HAP-1 (cell line): ENCODE results near the gene IL17RE.

Experiments
- DNase-seq, 2 experiments: peaks; one replicate each; pipeline ENCODE4 v3.0.0-alpha.2; 2016 to 2020; ENCODE audit warnings: low spot score in 2 of 2
- H3K27me3 ChIP-seq: fragments of 250-450 bp; sonication (Bioruptor Pico); 2 replicates; pipeline ENCODE4 v1.5.1; 2020; ENCODE audit warnings: low read depth, mild to moderate bottlenecking, moderate library complexity
- H3K36me3 ChIP-seq: fragments of 250-450 bp; sonication (Bioruptor Pico); replicated peaks from 2 replicates; pipeline ENCODE4 v1.5.1; 2020; ENCODE audit warnings: mild to moderate bottlenecking
- H3K4me1 ChIP-seq: fragments of 250-450 bp; sonication (Bioruptor Pico); 2 replicates; pipeline ENCODE4 v1.5.1; 2020; ENCODE audit warnings: mild to moderate bottlenecking
- H3K4me3 ChIP-seq: fragments of 250-450 bp; sonication (Bioruptor Pico); 2 replicates; pipeline ENCODE4 v1.5.1; 2020; ENCODE audit warnings: mild to moderate bottlenecking, moderate library complexity
- H3K9me3 ChIP-seq: fragments of 250-450 bp; sonication (Bioruptor Pico); 2 replicates; pipeline ENCODE4 v1.5.1; 2020; ENCODE audit warnings: mild to moderate bottlenecking, moderate library complexity
- in situ Hi-C: fragments of 300-500 bp; cut with MboI; formaldehyde crosslinking; loops from 3 replicates; pipeline ENCODE4 v1.14.3; 2020; ENCODE audit warnings: low sequenced_read_pairs, inconsistent platforms, mixed read lengths

Gene IL17RE

GRCh38 chr3:9903904-9904303 lies 1.3 kb downstream of the IL17RE start:
- no peak for DNase-seq
- no peaks in the 10 kb centered on the region for H3K36me3 ChIP-seq
- in situ Hi-C loops = no loop called here
- no peaks in the 10 kb centered on the region for H3K9me3 ChIP-seq
- H3K27me3 ChIP-seq = no peaks in the 10 kb centered on the region
- H3K4me1 ChIP-seq = no peaks in the 10 kb centered on the region
- no peak overlapping the region for H3K4me3 ChIP-seq

GRCh38 chr3:9906480-9906879 lies 3.8 kb downstream of the IL17RE start:
- no peaks in the 10 kb centered on the region for H3K27me3 ChIP-seq
- DNase-seq = no peak
- in situ Hi-C loops = no loop called here
- no peak overlapping the region for H3K4me3 ChIP-seq
- H3K36me3 ChIP-seq = no peaks in the 10 kb centered on the region
- no peaks in the 10 kb centered on the region for H3K9me3 ChIP-seq
- H3K4me1 ChIP-seq = no peaks in the 10 kb centered on the region

- in situ Hi-C loops = no loop called here
- DNase-seq = no peak
- Histone ChIP-seq H3K9me3 (0 out of 2 replicates have a peak, but pooled peaks cover 2% of the 10 kb centered on the region), H3K4me3 (no peak overlapping the region), H3K36me3 (no peaks in the 10 kb centered on the region), H3K4me1 (no peaks in the 10 kb centered on the region), H3K27me3 (no peaks in the 10 kb centered on the region)
These were observed 5.6 kb downstream of the IL17RE start for GRCh38 chr3:9908286-9908685.

GRCh38 chr3:9909221-9910013 lies 6.8 kb downstream of the IL17RE start:
- in situ Hi-C loops = no loop called here
- H3K27me3 ChIP-seq = no peaks in the 10 kb centered on the region
- H3K9me3 ChIP-seq = 0 out of 2 replicates have a peak, but pooled peaks cover 2% of the 10 kb centered on the region
- H3K36me3 ChIP-seq = no peaks in the 10 kb centered on the region
- no peaks in the 10 kb centered on the region for H3K4me1 ChIP-seq
- H3K4me3 ChIP-seq = no peak overlapping the region
- no peak for DNase-seq

GRCh38 chr3:9911863-9912262 lies 9.2 kb downstream of the IL17RE start:
- Histone ChIP-seq H3K4me3 (no peak overlapping the region), H3K27me3 (no peaks in the 10 kb centered on the region), H3K36me3 (no peaks in the 10 kb centered on the region), H3K9me3 (0 out of 2 replicates have a peak, but pooled peaks cover 2% of the 10 kb centered on the region), H3K4me1 (peaks cover 22% of the 10 kb centered on the region)
- in situ Hi-C loops = no loop called here
- no peak for DNase-seq

- peaks cover 27% of the 10 kb centered on the region for H3K4me1 ChIP-seq
- no peak overlapping the region for H3K4me3 ChIP-seq
- no peaks in the 10 kb centered on the region for H3K27me3 ChIP-seq
- in situ Hi-C loops = no loop called here
- H3K9me3 ChIP-seq = 0 out of 2 replicates have a peak, but pooled peaks cover 2% of the 10 kb centered on the region
- H3K36me3 ChIP-seq = no peaks in the 10 kb centered on the region
- no peak for DNase-seq
These were observed 9.8 kb downstream of the IL17RE start for GRCh38 chr3:9912294-9912935.

- no peak overlapping the region for H3K4me3 ChIP-seq
- 0 out of 2 replicates have a peak, but pooled peaks cover 2% of the 10 kb centered on the region for H3K9me3 ChIP-seq
- no peaks in the 10 kb centered on the region for H3K27me3 ChIP-seq
- in situ Hi-C loops = no loop called here
- H3K4me1 ChIP-seq = peaks cover 28% of the 10 kb centered on the region
- H3K36me3 ChIP-seq = no peaks in the 10 kb centered on the region
- DNase-seq = no peak
These were observed 11.0 kb downstream of the IL17RE start for GRCh38 chr3:9913601-9914000.

GRCh38 chr3:9914011-9914410 lies 11.4 kb downstream of the IL17RE start:
- no peak for DNase-seq
- Histone ChIP-seq H3K4me1 (peaks cover 28% of the 10 kb centered on the region), H3K4me3 (no peak overlapping the region), H3K36me3 (no peaks in the 10 kb centered on the region), H3K9me3 (0 out of 2 replicates have a peak, but pooled peaks cover 2% of the 10 kb centered on the region), H3K27me3 (no peaks in the 10 kb centered on the region)
- in situ Hi-C loops = no loop called here

GRCh38 chr3:9914559-9915253 lies 12.1 kb downstream of the IL17RE start:
- in situ Hi-C loops = no loop called here
- H3K4me1 ChIP-seq = peaks cover 28% of the 10 kb centered on the region
- no peaks in the 10 kb centered on the region for H3K27me3 ChIP-seq
- H3K4me3 ChIP-seq = peak overlapping the region; percentile 34; the same call in 1 of the 2 replicates
- peak; percentile 63 to 80 for DNase-seq
- H3K9me3 ChIP-seq = 0 out of 2 replicates have a peak, but pooled peaks cover 2% of the 10 kb centered on the region
- H3K36me3 ChIP-seq = no peaks in the 10 kb centered on the region

GRCh38 chr3:9915254-9916141 lies 12.8 kb downstream of the IL17RE start:
- 0 out of 2 replicates have a peak, but pooled peaks cover 2% of the 10 kb centered on the region for H3K9me3 ChIP-seq
- DNase-seq = peak; percentile 43 to 76
- peaks cover 28% of the 10 kb centered on the region for H3K4me1 ChIP-seq
- no peaks in the 10 kb centered on the region for H3K27me3 ChIP-seq
- in situ Hi-C loops = no loop called here
- no peaks in the 10 kb centered on the region for H3K36me3 ChIP-seq
- H3K4me3 ChIP-seq = peak overlapping the region; percentile 34

- Histone ChIP-seq H3K36me3 (no peaks in the 10 kb centered on the region), H3K9me3 (0 out of 2 replicates have a peak, but pooled peaks cover 2% of the 10 kb centered on the region), H3K4me1 (peaks cover 28% of the 10 kb centered on the region), H3K27me3 (no peaks in the 10 kb centered on the region), H3K4me3 (peak overlapping the region; percentile 25)
- DNase-seq = no peak
- in situ Hi-C loops = no loop called here
These were observed 13.7 kb downstream of the IL17RE start for GRCh38 chr3:9916346-9916733.

- H3K4me1 ChIP-seq = peaks cover 28% of the 10 kb centered on the region
These were observed 14.4 kb downstream of the IL17RE start, which contains the start of gene IL17RC for GRCh38 chr3:9916734-9917680. IL17RC (plus strand) TSS chr3:9917098; CDS start chr3:9917316, 218 bp downstream.

More at GRCh38 chr3:9916734-9917680, 14.4 kb downstream of the IL17RE start, which contains the start of gene IL17RC:
- in situ Hi-C loops = no loop called here
- Histone ChIP-seq H3K9me3 (0 out of 2 replicates have a peak, but pooled peaks cover 2% of the 10 kb centered on the region), H3K36me3 (no peaks in the 10 kb centered on the region), H3K27me3 (no peaks in the 10 kb centered on the region), H3K4me3 (peak within 1 kb of the TSS; percentile 34)
- DNase-seq = peak; percentile 83 to 91
